EL (cell line): Measurements from ENCODE around the gene PPP2R3A.
"Not testable (repeated sequence)": the region's sequence is repeated elsewhere in the genome, so short reads cannot be mapped to it uniquely, and the experiment has no call there.

Source experiments
- DNase-seq: peaks from one replicate; pipeline ENCODE4 v3.0.0-alpha.2; 2016

The PPP2R3A gene

GRCh38 chr3:135965506-135966270, at the start of gene PPP2R3A:
Gene PPP2R3A, plus strand, starts transcription at chr3:135965728. Its CDS starts 35,771 bp downstream, at chr3:136001499.
- DNase-seq: peak; percentile 89

- no peak for DNase-seq
Measured at GRCh38 chr3:135916310-135916709, 49.2 kb upstream of the PPP2R3A start.

- no peak for DNase-seq
Measured at GRCh38 chr3:135917076-135917475, 48.5 kb upstream of the PPP2R3A start.

- DNase-seq: no peak
Measured at GRCh38 chr3:135917927-135918597, 47.5 kb upstream of the PPP2R3A start.

- DNase-seq: peak; percentile 51
Measured at GRCh38 chr3:135918600-135918999, 46.9 kb upstream of the PPP2R3A start.

- DNase-seq: no peak
Measured at GRCh38 chr3:135920275-135920674, 45.3 kb upstream of the PPP2R3A start.

GRCh38 chr3:135922903-135923250, 42.7 kb upstream of the PPP2R3A start:
- DNase-seq: no peak

- DNase-seq: no peak
Measured at GRCh38 chr3:135924506-135924905, 41.0 kb upstream of the PPP2R3A start.

GRCh38 chr3:135926664-135927063, 38.9 kb upstream of the PPP2R3A start:
- DNase-seq: no peak

- peak; percentile 92 for DNase-seq
Measured at GRCh38 chr3:135927155-135927554, 38.4 kb upstream of the PPP2R3A start.

GRCh38 chr3:135929670-135930069, 35.9 kb upstream of the PPP2R3A start:
- peak; percentile 48 for DNase-seq

- DNase-seq: peak; percentile 24
Measured at GRCh38 chr3:135930255-135930654, 35.3 kb upstream of the PPP2R3A start.

- not testable (repeated sequence) for DNase-seq
Measured at GRCh38 chr3:135935171-135935570, 30.4 kb upstream of the PPP2R3A start.

GRCh38 chr3:135937766-135938165, 27.8 kb upstream of the PPP2R3A start:
- DNase-seq: not testable (repeated sequence)

- no peak for DNase-seq
Measured at GRCh38 chr3:135944831-135945230, 20.7 kb upstream of the PPP2R3A start.

GRCh38 chr3:135950941-135951340, 14.6 kb upstream of the PPP2R3A start:
- DNase-seq: no peak

GRCh38 chr3:135964160-135964955, 1.2 kb upstream of the PPP2R3A start:
- no peak for DNase-seq

GRCh38 chr3:135965129-135965505, 411 bp upstream of the PPP2R3A start:
- DNase-seq: no peak

GRCh38 chr3:135966271-135966961, 888 bp downstream of the PPP2R3A start:
- no peak for DNase-seq

- DNase-seq: no peak
Measured at GRCh38 chr3:135966962-135967274, 1.4 kb downstream of the PPP2R3A start.

- no peak for DNase-seq
Measured at GRCh38 chr3:135967867-135968266, 2.3 kb downstream of the PPP2R3A start.

- peak; percentile 44 for DNase-seq
Measured at GRCh38 chr3:135970506-135971116, 5.1 kb downstream of the PPP2R3A start.

GRCh38 chr3:135973841-135974240, 8.3 kb downstream of the PPP2R3A start:
- no peak for DNase-seq
